Skeletal muscle tissue (tissue), 5 donors: ENCODE measurements around the gene ARL2. TPM values are rescaled to one million over a fixed set of nuclear protein-coding genes. Genes with fewer than 3 reads are reported as not detected.

Experiments used
- H3K27ac ChIP-seq: one replicate; pipeline ENCODE4 v1.7.0; 2013; ENCODE audit warnings: mild to moderate bottlenecking, low read depth, low read length, inconsistent platforms
- H3K27me3 ChIP-seq, 3 donors: one replicate each; pipeline ENCODE4 v1.7.0; 2013; ENCODE audit warnings: low read length in 3 of 3; ENCODE audit not compliant: control insufficient read depth in 3 of 3, insufficient read depth in 3 of 3
- H3K36me3 ChIP-seq, 3 donors: one replicate each; pipeline ENCODE4 v1.7.0; 2013; ENCODE audit warnings: low read length in 3 of 3; ENCODE audit not compliant: control insufficient read depth in 3 of 3, insufficient read depth in 3 of 3
- H3K4me1 ChIP-seq, 3 donors: one replicate each; pipeline ENCODE4 v1.7.0; 2013; ENCODE audit warnings: low read length in 3 of 3, mild to moderate bottlenecking in 3 of 3; ENCODE audit not compliant: control insufficient read depth in 3 of 3, insufficient read depth in 3 of 3
- H3K4me3 ChIP-seq, 3 donors: one replicate each; pipeline ENCODE4 v1.7.0; 2013; ENCODE audit warnings: low read length in 3 of 3
- H3K9ac ChIP-seq, 3 donors: one replicate each; pipeline ENCODE4 v1.7.0; 2013; ENCODE audit warnings: low read length in 3 of 3, mild to moderate bottlenecking in 3 of 3, moderate library complexity in 2 of 3, low read depth in 1 of 3
- H3K9me3 ChIP-seq, 3 donors: one replicate each; pipeline ENCODE4 v1.7.0; 2013; ENCODE audit warnings: low read length in 3 of 3; ENCODE audit not compliant: control insufficient read depth in 3 of 3
- small RNA-seq: library from RNA; depleted of rRNA; stranded (forward); fragments of <200 nt; gene quantifications from one replicate; pipeline ENCODE3, GENCODE V24; 2014
- total RNA-seq: library from RNA; depleted of rRNA; stranded (reverse); fragments of >200 nt; gene quantifications from one replicate; pipeline ENCODE4 v1.2.3, GENCODE V29; 2014
- donor health status: Osteomylitis.

Gene ARL2
- total RNA-seq, 1 donor from 2014 or later = 53.2 TPM

- H3K36me3 ChIP-seq = no peaks in the 10 kb centered on the region
- H3K27me3 ChIP-seq = no peaks in the 10 kb centered on the region
- H3K4me1 ChIP-seq = no peaks in the 10 kb centered on the region
- H3K9me3 ChIP-seq = no peaks in the 10 kb centered on the region
- no peak overlapping the region for H3K9ac ChIP-seq
- H3K4me3 ChIP-seq = no peak overlapping the region
- no peak overlapping the region for H3K27ac ChIP-seq
Observed at GRCh38 chr11:65066315-65066714, 52.4 kb downstream of the ARL2 start.

GRCh38 chr11:65066805-65067291, 52.9 kb downstream of the ARL2 start:
- H3K27ac ChIP-seq = no peak overlapping the region
- H3K4me3 ChIP-seq = no peak overlapping the region
- no peaks in the 10 kb centered on the region for H3K36me3 ChIP-seq
- no peaks in the 10 kb centered on the region for H3K9me3 ChIP-seq
- no peaks in the 10 kb centered on the region for H3K4me1 ChIP-seq
- no peak overlapping the region for H3K9ac ChIP-seq
- H3K27me3 ChIP-seq = no peaks in the 10 kb centered on the region

GRCh38 chr11:65067446-65067845, 53.5 kb downstream of the ARL2 start:
- Histone ChIP-seq H3K9ac (no peak overlapping the region), H3K36me3 (no peaks in the 10 kb centered on the region), H3K27ac (no peak overlapping the region), H3K4me1 (no peaks in the 10 kb centered on the region), H3K9me3 (no peaks in the 10 kb centered on the region), H3K27me3 (no peaks in the 10 kb centered on the region), H3K4me3 (no peak overlapping the region)

GRCh38 chr11:65069217-65069616, 55.3 kb downstream of the ARL2 start:
- Histone ChIP-seq H3K9ac (no peak overlapping the region), H3K36me3 (no peaks in the 10 kb centered on the region), H3K27me3 (no peaks in the 10 kb centered on the region), H3K27ac (no peak overlapping the region), H3K4me1 (no peaks in the 10 kb centered on the region), H3K4me3 (no peak overlapping the region), H3K9me3 (no peaks in the 10 kb centered on the region)

Small RNA genes lying within 50 kb of the gene (small RNA-seq; reads per million reads assigned to genes)
- gene MIR6879 = not detected
- gene SNX15 = not detected

Other genes with a start within 250 kb of the ARL2 start
- gene SF1, start 235.6 kb upstream of the ARL2 start, total RNA-seq = 102 TPM
- gene MAP4K2, start 210.9 kb upstream of the ARL2 start, total RNA-seq = 2.6 TPM
- gene MEN1, start 203.6 kb upstream of the ARL2 start, total RNA-seq = 7.3 TPM
- under 0.01 TPM for gene CDC42BPG, start 169.5 kb upstream of the ARL2 start, total RNA-seq
- 28.2 TPM for gene EHD1, start 135.5 kb upstream of the ARL2 start, total RNA-seq
- 3.1 TPM for gene ATG2A, start 97.0 kb upstream of the ARL2 start, total RNA-seq
- 6.3 TPM for gene PPP2R5B, start 89.5 kb upstream of the ARL2 start, total RNA-seq
- gene GPHA2, start 78.3 kb upstream of the ARL2 start, total RNA-seq = not detected
- gene MAJIN, start 42.1 kb upstream of the ARL2 start, total RNA-seq = not detected
- gene BATF2, start 17.2 kb upstream of the ARL2 start, total RNA-seq = 0.52 TPM
- 12.0 TPM for gene SNX15, start 13.3 kb downstream of the ARL2 start, total RNA-seq
- 5.2 TPM for gene SAC3D1, start 27.1 kb downstream of the ARL2 start, total RNA-seq
- gene NAALADL1, start 44.4 kb downstream of the ARL2 start, total RNA-seq = 8.4 TPM
- gene CDCA5, start 69.9 kb downstream of the ARL2 start, total RNA-seq = 1.0 TPM
- gene ZFPL1, start 70.1 kb downstream of the ARL2 start, total RNA-seq = 22.4 TPM
- 166 TPM for gene VPS51, start 82.1 kb downstream of the ARL2 start, total RNA-seq
- gene TM7SF2, start 97.7 kb downstream of the ARL2 start, total RNA-seq = 8.4 TPM
- 4.2 TPM for gene ZNHIT2, start 103.5 kb downstream of the ARL2 start, total RNA-seq
- 292 TPM for gene FAU, start 108.0 kb downstream of the ARL2 start, total RNA-seq
- 21.4 TPM for gene MRPL49, start 108.2 kb downstream of the ARL2 start, total RNA-seq
- gene SYVN1, start 120.4 kb downstream of the ARL2 start, total RNA-seq = 19.8 TPM
- gene SPDYC, start 156.1 kb downstream of the ARL2 start, total RNA-seq = not detected
- gene CAPN1, start 167.8 kb downstream of the ARL2 start, total RNA-seq = 75.2 TPM
- 2.1 TPM for gene POLA2, start 247.8 kb downstream of the ARL2 start, total RNA-seq